HG02763 (cell line): ENCODE data around the gene TMEM212.

Source experiments
- ATAC-seq: cut with Tn5 transposase; IDR thresholded peaks from one replicate; pipeline ENCODE4 v1.9.1; 2021; ENCODE audit warnings: mild to moderate bottlenecking, moderate library complexity; ENCODE audit not compliant: unreplicated experiment

TMEM212 gene

GRCh38 chr3:171833789-171834460 is 9.2 kb upstream of the TMEM212 start:
- ATAC-seq: no peak

- ATAC-seq: no peak
Observed at GRCh38 chr3:171834461-171834801, 8.7 kb upstream of the TMEM212 start.

GRCh38 chr3:171835116-171835515 is 8.0 kb upstream of the TMEM212 start:
- ATAC-seq: no peak

GRCh38 chr3:171835613-171836012 is 7.5 kb upstream of the TMEM212 start:
- ATAC-seq: no peak

- no peak for ATAC-seq
Observed at GRCh38 chr3:171836855-171837254, 6.3 kb upstream of the TMEM212 start.

GRCh38 chr3:171837698-171838097 is 5.5 kb upstream of the TMEM212 start:
- ATAC-seq: no peak

- no peak for ATAC-seq
Observed at GRCh38 chr3:171838218-171838720, 4.9 kb upstream of the TMEM212 start.

GRCh38 chr3:171839270-171839669 is 3.9 kb upstream of the TMEM212 start:
- ATAC-seq: no peak

- ATAC-seq: no peak
Observed at GRCh38 chr3:171840445-171840810, 2.7 kb upstream of the TMEM212 start.

- no peak for ATAC-seq
Observed at GRCh38 chr3:171840811-171841619, 2.1 kb upstream of the TMEM212 start.

- no peak for ATAC-seq
Observed at GRCh38 chr3:171841620-171842000, 1.5 kb upstream of the TMEM212 start.

- no peak for ATAC-seq
Observed at GRCh38 chr3:171844873-171845272, 1.7 kb downstream of the TMEM212 start.

- no peak for ATAC-seq
Observed at GRCh38 chr3:171845481-171846284, 2.5 kb downstream of the TMEM212 start.

- ATAC-seq: peak; percentile 94
Observed at GRCh38 chr3:171846597-171846996, 3.4 kb downstream of the TMEM212 start.

GRCh38 chr3:171847133-171847532 is 4.0 kb downstream of the TMEM212 start:
- ATAC-seq: no peak

GRCh38 chr3:171847595-171848259 is 4.6 kb downstream of the TMEM212 start:
- ATAC-seq: no peak

GRCh38 chr3:171849617-171850319 is 6.6 kb downstream of the TMEM212 start:
- no peak for ATAC-seq

GRCh38 chr3:171850320-171850959 is 7.3 kb downstream of the TMEM212 start:
- ATAC-seq: no peak

- no peak for ATAC-seq
Observed at GRCh38 chr3:171850960-171851659, 8.0 kb downstream of the TMEM212 start.
